NCI-H2196 treated with DMSO at 0.1 percent for 48 hours (cell line): Measurements from ENCODE around the gene TMEM138.

Experiments used
- DNase-seq: peaks from one replicate; lab custom pipeline; 2025; ENCODE audit not compliant: unreplicated experiment; lab: John Stamatoyannopoulos, UW

Gene TMEM138

DNA sequence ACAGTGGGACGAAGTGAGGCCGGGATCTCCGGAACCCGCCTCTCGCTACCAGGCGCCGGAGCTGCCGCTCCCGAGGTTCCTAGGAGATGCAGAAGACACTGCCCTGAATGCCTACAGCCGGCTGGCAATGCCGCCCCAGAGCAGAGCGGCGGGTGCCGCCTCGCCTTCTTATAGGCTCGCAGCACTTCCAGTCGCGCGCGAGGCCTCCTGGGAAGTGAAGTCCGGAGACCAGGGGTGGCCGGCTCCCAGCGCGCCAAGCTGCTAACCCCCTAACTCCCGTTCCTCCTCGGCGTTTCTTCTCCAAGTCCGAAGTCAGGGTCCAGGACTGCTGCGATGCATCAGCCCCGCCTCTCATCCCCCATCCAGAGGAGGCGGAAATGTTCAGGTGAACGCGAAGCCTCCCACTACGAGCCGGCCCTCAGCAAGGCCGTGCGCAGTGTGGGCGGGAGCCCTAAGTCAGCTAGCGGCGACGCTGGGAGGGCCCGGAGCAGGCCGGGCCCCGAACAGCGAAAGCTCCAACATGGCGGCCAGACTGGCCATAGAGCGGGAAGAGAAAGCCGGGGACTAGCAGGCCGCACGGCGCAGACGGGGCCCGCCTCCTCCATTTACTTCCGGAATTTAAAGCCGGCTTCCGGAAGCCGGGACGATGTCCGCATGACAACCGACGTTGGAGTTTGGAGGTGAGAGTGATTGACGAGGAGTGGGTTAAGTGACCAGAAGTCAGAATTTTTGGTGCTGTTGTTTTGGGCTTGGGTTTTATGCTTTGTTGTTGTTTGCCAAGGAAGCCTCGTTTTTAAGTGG, at the start of gene TMEM138, which contains the start of gene CYB561A3:
TSS of gene TMEM138 (plus strand) at position 634 of the 801 bp plus-strand sequence. CDS start 2,017 bp downstream, outside the sequence.
TSS of gene CYB561A3 (minus strand) at position 142 of the 801 bp plus-strand sequence. CDS start 5,169 bp downstream, outside the sequence.
- peak; percentile 88 for DNase-seq

DNA sequence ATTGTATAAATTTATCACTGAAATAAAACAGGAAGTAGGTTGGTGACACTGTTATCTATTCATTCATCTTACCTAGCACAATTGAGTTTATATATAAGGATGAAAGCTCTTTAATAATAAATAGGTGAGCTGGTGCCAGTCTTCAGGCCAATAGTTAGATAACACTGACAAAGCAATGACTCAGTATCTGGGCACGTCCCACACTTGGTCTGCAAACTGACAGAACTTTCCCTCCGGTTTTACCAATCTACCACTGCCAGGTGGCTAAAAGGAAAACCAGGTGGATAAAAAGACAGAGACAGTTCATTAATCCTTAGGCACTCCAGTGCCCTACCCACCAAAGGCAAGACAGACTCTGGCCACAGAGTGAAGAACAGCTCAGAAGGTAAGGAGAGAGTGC, 46.9 kb upstream of the TMEM138 start:
- no peak for DNase-seq

DNA sequence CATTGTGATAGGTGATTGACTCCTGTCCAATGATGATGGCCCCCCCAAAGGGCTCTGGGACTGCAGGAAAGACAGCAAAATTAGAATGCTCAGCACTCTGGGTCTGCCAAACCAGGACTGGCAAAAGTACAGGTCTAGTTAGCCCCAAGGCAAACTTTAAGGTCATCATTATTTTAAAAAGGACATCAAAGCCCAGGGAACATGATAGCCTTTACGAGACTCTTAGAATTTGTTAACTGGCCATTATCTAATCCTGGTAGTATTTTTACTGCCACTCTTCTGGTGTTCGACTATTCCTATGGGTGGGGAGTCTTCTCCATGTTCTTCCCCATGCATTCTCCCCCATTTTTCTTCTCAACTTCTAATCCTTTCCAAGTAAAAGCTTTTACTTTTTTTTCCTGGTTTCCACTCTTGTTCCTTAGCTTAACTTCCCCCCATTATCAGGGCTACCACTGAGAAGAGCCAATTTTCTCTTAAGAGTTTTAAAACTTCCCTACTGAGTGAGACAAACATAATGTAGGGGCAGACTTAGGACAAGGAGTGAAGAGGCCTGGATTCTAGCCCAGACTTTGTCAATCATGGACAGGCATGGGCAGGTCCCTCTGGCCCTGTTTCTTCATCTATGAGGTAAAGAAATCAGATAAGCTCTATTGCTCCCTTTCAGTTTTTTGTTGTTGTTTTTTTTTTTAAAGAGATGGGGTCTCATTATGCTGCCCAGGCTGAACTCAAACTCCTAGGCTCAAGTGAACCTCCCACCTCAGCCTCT, 36.3 kb upstream of the TMEM138 start:
- peak; percentile 7 for DNase-seq

DNA sequence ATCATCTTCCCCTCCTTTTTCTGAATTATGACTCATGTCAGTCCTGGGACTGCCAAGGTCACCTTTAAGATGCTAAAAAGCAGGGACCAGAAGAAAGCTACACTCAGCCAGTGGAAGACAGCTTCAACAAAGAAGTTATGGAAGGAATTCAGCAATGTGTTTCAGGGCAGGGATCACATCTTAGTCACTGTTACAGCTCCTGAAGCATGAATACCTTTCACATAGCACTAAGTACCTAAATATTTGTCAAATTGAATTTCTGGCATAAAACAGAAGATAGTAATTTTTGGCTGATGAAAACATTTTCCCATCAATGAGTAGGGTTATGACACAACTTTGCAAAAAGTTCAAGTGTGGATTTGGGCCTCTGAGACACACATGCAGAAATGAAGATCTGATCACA, 34.5 kb upstream of the TMEM138 start:
- DNase-seq: no peak

DNA sequence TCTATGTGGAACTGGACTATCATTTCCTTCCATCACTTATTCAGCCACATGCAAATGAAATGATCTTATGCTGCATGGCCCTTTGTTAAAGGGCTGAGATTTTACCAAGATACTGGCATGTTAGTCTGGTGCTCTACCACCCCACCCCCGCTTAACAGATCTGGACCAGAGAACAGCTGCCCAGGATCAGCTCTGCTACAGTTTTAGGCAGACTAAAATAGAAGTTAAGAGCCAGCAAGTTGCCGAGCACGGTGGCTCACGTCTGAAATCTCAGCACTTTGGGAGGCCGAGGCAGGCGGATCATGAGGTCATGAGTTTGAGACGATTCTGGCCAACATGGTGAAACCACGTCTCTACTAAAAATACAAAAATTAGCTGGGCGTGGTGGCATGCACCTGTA, 33.8 kb upstream of the TMEM138 start:
- no peak for DNase-seq

DNA sequence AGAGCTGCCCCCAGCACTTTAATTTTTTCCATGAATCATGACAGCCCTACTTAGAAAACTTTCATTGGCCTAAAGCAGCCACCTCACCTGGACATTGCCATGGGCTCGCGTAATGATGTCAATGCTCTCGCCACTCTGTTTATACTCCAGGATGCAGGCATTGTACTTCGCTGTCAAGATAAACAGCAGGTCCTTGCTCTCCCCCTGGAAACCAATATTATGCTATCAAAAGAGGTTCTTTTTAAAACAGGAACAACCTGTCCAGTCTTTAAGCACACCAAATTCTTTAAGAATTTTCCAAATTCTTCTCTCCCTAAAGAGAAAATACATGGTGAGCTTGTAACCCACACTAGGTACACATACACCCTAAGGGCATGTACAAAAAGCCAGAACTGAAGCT, 32.3 kb upstream of the TMEM138 start:
- no peak for DNase-seq

DNA sequence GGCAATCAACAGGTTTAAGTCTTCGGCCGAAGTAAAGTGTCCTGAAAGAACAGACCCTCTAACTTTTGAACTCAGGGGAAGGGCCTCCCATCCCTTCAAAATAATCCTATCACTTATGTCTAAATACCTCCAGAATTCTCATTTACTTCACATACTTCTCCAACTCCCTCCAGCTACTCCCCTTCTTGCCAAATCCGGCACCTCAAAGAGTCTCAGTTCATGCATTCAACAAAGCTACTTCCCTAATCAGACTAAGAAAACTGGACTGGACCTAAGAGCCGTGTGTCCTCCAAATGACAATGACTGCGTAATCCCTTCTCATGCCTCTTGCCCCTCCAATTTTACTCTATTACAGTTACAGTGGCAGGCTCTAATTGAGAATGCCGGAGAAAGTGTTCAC, 30.5 kb upstream of the TMEM138 start:
- DNase-seq: no peak

DNA sequence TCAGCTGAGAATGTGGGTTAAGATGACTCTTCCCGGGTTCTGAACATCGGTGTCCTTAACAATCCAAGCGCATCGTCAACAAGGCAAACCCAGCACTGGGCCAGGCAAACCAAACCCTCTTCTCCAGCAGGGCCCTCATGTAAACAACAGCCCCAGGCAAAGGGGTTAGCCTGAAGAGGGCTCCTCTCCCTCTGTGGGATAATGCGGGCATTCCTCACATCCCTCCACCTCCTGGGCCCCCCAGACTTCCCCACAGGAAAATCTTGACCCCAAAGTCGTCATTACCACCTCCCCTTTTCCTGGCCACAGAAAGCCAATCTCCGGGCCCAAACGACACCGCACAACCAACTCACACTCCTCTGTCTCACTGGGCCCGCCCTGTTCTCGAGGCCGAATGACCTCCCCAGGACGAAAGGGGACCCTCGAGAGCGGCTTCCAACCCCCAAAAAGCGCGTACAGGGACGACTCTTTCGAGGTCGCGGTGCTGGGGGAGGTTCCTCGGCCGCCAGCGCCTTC, 29.8 kb upstream of the TMEM138 start:
- no peak for DNase-seq

DNA sequence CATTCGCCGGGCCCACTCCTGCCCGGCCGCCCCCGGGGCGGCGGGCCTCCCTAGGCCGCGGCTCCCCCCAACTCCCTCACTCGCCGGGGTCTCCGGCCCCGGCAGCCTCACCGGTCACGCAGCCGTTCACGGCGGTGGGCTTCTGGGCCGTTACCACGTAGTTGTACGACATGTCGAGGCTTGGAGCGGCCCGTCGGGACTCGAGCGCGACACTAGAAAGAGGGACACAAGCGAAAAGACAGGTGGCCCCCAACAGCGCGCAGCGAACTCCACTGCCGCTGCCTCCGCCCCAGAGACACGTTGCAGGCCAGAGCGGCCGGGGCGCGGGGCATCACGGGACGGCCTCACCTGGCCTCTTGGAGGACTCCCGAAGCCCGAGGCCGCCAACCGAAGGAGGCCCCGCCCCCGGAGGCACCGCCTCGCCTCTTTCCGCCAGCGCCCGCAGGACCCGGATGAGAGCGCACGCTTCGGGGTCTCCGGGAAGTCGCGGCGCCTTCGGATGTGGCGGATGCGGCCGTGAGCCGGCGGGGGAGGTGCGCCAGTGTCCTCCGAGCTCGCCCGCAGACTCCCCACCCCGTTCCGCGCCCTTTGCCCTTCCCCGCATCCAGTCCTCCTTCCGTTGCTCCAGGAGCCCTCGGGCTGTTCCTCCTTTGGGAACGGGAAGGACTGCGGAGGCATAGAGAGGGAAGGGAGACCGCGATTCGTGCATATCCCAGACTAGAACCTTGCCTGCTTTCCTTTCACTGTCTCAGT, 29.2 kb upstream of the TMEM138 start, which contains the start of the genes DDB1 and TKFC:
TSS of gene DDB1 (minus strand) at position 309 of the 753 bp plus-strand sequence. CDS start at position 172, 137 bp downstream.
TSS of gene TKFC (plus strand) at position 432 of the 753 bp plus-strand sequence. CDS start 1,501 bp downstream, outside the sequence.
- peak; percentile 85 for DNase-seq

DNA sequence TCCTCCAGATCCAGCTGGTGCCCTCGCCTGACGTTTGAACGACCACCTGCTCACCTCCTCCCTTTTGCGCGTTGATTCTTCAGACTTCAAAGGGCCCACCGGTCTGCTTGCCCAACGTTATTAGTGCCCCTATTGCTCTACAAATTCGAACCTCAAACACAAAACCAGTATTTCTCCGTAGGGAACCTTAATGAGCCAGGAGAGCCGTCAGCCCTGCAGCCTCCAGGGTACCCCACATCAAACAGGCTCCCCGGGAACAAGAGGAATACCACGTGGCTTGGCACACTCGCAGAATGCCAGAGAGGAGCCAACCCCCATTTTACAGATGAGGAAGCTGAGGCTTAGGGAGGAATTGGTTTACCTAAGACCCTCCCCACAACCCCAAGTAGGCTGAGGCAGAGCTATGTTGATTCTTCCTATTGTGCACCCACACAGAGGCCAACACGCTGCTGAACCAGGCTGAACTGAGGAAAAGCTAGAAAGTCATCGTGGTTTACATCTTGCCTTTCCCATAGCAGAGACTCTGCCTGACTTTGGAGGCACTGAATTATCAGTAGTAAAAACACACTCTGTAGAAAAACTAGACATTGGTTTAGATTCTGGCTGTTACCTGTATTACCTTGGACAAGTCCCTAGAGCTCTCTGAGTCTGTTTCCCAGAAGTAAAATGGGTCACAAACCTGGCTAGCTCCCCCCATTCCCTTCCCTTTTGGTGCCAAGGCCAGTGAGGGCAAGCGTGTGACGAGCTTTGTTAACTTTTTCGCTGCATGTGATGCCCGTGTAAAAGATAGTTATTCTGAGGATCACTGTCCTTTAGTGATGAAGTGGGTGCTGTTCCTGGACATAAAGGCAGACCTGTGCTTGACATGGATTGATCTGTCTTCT, 28.4 kb upstream of the TMEM138 start:
- DNase-seq: no peak

DNA sequence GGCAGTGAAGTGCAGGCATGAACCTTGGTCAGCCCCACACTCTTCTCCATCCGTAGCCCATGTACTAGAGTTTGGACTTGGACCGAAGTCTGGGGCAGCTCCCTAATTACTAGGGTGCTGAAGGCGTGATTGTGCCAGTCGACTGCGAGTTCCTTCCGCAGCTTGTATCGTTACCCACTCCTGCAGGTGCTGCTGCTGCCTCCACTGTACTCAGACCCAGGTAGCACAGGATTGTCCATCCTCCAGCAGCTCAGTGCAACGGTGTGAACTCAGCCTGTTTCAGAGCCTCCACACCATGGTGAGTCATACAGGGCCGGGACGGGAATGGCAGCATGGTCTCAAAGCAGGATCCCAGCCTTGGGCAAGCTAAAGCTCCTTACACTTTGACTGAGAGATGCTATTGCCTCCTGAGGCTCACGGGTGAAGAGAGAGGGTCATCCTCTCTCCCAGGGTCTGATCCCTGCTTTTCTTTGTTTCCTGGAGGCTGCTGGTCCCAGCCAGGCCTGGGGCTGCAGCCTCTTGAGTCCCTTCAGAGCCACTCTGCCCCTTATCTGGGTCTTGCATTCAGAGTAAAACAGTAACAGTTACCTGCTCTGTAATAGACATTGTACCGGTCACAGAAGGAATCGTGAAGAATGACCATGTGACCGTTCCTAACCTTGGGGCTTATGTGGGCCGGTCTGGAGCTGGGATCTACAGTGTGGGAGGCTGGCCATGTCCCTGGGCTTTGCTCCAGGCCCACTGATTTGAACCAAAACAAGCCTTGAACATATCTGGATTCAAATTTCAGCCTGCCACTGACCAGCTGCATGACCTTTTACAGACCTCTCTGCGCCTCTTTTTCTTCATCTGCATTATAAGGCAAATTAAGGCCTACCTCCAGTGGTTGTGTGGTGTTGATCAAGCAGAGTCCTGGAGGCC, 27.5 kb upstream of the TMEM138 start:
- no peak for DNase-seq

DNA sequence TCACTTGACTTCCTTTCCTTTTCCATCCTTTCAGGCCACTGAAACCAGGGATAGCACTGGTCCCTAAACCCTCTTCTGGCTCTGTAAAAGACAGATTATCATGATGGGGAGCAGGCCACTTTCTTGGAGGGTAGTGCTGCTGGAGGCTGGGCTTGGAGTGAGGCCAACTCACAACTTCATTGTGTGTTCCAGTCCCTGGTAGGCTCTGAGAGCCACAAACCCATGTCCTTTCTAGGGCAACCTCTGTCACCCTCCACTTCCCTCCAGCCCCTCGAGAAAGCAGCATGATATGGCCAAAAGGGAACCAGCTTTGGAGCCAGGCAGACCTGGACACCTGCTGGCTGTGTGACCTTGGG, 26.8 kb upstream of the TMEM138 start:
- no peak for DNase-seq

DNA sequence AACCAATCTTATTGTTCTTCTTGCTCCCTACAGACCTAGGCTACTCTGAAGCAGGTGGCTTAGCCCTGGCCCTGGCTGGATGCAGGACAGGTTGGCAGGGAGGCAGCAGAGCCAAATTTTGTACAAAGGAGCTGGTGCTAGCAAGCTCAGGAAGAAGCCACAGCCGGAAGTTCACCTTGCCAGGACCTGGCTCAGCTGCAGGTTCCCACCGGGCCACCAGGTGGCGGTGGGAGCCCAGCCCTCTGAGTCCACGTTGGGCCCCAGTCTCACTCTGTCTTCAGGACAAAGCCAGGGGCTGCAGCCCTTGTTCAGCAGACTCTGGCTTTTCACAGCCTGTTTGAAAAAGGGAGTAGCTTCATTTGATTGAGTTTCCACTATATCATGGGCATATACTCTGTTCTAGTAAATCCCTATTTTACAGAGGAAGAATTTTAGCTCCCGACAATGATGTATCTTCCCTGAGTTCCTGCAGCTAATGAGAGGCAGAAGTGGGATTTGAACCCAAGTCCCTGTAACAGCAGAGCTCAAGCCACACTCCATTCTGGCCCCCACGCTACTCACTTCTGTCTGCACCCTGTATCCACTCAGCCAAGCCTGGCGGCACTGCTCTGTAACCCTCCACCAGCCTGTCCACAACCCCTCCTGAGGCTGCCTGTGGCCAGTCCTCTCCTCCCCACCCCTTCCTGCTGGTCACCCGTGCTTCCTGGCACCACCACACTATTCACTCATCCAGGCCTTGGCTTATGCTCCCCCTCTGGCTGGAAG, 25.8 kb upstream of the TMEM138 start:
- peak; percentile 83 for DNase-seq

DNA sequence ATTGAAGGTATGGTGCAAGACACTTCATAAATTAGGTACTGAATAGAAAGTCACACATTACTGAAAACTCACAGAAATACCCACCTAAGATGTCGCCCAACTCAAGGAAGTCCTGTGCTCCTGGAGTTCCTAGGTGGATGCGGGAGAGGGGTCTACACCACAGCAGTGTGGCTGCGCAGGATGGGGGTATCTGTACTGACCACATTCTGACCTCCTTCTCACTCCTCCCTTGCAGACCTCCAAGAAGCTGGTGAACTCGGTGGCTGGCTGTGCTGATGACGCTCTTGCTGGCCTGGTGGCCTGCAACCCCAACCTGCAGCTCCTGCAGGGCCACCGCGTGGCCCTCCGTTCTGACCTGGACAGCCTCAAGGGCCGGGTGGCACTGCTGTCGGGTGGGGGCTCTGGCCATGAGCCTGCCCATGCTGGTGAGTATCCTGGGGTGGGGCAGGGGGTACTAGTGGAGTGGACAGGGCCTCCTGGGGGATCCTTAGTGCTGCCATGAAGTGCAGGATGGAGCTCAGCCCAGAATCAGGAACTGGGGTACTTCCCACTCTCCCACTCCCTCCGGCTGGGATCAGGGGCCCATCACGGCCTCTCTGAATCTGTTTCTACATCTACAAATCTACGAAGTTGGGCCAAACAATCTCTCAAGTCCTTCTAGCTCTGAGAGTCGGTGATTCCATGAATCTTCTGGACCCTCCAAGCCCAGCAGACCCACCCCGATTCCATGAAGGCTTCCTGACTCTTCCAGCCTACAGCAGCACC, 24.3 kb upstream of the TMEM138 start:
- DNase-seq: no peak

DNA sequence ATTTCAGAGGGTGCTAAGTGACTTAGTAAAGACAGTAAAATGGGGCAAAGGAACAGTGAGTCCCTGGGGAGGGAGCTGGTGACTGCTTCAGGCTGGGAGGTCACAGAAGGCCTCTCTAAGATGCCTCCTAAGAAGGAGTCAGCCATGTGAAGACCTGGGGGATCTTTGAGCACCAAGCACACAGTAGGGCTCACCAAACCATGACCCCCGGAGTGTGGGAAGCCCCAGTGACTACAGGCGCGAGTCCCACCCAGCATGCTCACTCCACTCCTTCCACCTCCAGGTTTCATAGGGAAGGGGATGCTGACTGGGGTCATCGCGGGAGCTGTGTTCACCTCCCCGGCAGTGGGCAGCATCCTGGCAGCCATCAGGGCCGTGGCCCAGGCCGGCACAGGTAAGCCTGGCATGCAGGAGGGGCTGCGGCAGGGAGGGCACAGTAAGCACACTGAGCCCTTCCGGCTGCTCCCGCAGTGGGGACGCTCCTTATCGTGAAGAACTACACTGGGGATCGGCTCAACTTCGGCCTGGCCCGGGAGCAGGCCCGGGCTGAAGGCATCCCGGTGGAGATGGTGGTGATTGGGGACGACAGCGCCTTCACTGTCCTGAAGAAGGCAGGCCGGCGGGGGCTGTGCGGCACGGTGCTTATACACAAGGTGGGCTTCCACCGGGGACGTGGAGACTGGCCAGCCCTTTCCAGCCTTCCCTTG, 23.2 kb upstream of the TMEM138 start:
- DNase-seq: no peak

DNA sequence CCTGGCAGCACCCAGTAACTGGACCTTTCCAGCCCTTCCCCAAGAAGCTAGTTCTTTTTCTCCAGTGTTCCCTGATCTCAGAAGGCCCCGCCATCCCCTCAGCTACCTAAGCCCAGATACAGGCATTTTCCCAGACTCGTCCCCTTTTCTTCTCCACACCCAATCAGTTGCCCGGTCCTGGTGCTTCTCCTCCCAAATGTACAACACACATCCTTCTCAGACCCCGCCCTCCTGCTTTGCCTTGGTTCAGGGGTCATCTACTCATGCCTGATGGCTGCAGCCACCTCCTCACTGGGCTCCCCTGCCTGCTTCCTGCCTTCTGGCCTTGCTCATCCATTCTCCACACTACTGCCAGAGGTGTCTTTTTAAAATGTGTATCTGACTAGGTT, 22.7 kb upstream of the TMEM138 start:
- no peak for DNase-seq

DNA sequence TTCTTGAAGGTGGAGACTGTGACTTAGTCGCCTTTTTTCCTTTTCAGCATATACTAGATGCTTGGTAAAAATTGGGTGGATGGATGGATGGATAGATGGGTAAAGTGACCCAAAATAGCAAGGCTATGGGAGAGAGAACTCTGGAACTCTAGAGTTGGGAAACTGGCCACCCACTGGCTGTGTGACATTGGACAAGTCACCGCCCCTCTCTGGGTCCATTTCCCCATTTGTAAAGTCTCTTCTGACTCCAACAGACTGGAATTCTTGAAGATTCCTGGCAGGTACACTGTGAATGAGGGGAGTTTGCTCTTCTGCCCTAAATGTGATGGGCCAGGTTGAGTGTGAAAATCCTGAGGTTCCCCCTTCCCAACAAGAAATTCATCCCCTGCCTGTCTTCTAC, 21.2 kb upstream of the TMEM138 start:
- no peak for DNase-seq
